Measurements from ENCODE around the gene GOT2.

The GOT2 gene

GRCh38 chr16:58716468-58716867 is 17.6 kb downstream of the GOT2 start:
- Histone ChIP-seq H3K4me3 (ENCODE audit: low read length) (no peak overlapping the region), H3K4me1 (ENCODE audit: control insufficient read depth, low read depth, low read length) (no peaks in the 10 kb centered on the region), H3K36me3 (ENCODE audit: control insufficient read depth, insufficient read depth, low read length) (peaks cover 16% of the 10 kb centered on the region), H2BK120ac (ENCODE audit: low read depth, low read length) (no peak overlapping the region), H3K18ac (ENCODE audit: low read length) (no peak overlapping the region), H2BK15ac (replicated peaks; ENCODE audit: low read depth) (no peak overlapping the region), H3K56ac (ENCODE audit: low read length) (no peak overlapping the region), H3K23ac (ENCODE audit: low read length) (no peak overlapping the region), H3K79me1 (ENCODE audit: low read length) (no peaks in the 10 kb centered on the region), H3K4me2 (ENCODE audit: low read length) (no peak overlapping the region), H4K5ac (ENCODE audit: low read length) (no peak overlapping the region), H2AK5ac (ENCODE audit: low read length) (no peak overlapping the region), H3K27me3 (ENCODE audit: insufficient read depth, low read length, poor library complexity) (no peaks in the 10 kb centered on the region), H3K27ac (ENCODE audit: low read depth, low read length) (no peak overlapping the region), H3K4ac (ENCODE audit: low read depth, low read length) (no peak overlapping the region), H4K8ac (ENCODE audit: low read depth, low read length) (no peak overlapping the region), H3K9ac (ENCODE audit: low read length) (no peak overlapping the region), H3K79me2 (ENCODE audit: control insufficient read depth, insufficient read depth, low read length) (no peaks in the 10 kb centered on the region), H2BK5ac (ENCODE audit: low read length) (no peak overlapping the region)
- no peak for DNase-seq
- WGBS (ENCODE audit: extremely low coverage, insufficient coverage, low lambda C conversion rate): no CpG with 5 or more reads among the region's 8 CpGs

- no peak overlapping the region for H3K4ac ChIP-seq (ENCODE audit: low read depth, low read length)
- no peaks in the 10 kb centered on the region for H3K79me1 ChIP-seq (ENCODE audit: low read length)
- H3K9ac ChIP-seq (ENCODE audit: low read length): no peak overlapping the region
- no peak overlapping the region for H3K4me3 ChIP-seq (ENCODE audit: low read length)
- no peak overlapping the region for H2AK5ac ChIP-seq (ENCODE audit: low read length)
- no peaks in the 10 kb centered on the region for H3K79me2 ChIP-seq (ENCODE audit: control insufficient read depth, insufficient read depth, low read length)
- no peak overlapping the region for H4K8ac ChIP-seq (ENCODE audit: low read depth, low read length)
- H3K27ac ChIP-seq (ENCODE audit: low read depth, low read length): no peak overlapping the region
- DNase-seq: no peak
- no peaks in the 10 kb centered on the region for H3K27me3 ChIP-seq (ENCODE audit: insufficient read depth, low read length, poor library complexity)
- H2BK120ac ChIP-seq (ENCODE audit: low read depth, low read length): no peak overlapping the region
- peaks cover 19% of the 10 kb centered on the region for H3K36me3 ChIP-seq (ENCODE audit: control insufficient read depth, insufficient read depth, low read length)
- H3K4me2 ChIP-seq (ENCODE audit: low read length): no peak overlapping the region
- no CpG with 5 or more reads among the region's 1 CpG for WGBS (ENCODE audit: extremely low coverage, insufficient coverage, low lambda C conversion rate)
- H3K4me1 ChIP-seq (ENCODE audit: control insufficient read depth, low read depth, low read length): no peaks in the 10 kb centered on the region
- H3K56ac ChIP-seq (ENCODE audit: low read length): no peak overlapping the region
- H2BK5ac ChIP-seq (ENCODE audit: low read length): no peak overlapping the region
- H3K18ac ChIP-seq (ENCODE audit: low read length): no peak overlapping the region
- H4K5ac ChIP-seq (ENCODE audit: low read length): no peak overlapping the region
- H3K23ac ChIP-seq (ENCODE audit: low read length): no peak overlapping the region
- H2BK15ac ChIP-seq (replicated peaks; ENCODE audit: low read depth): no peak overlapping the region
Observed at GRCh38 chr16:58713742-58714141, 20.4 kb downstream of the GOT2 start.

GRCh38 chr16:58709333-58709732 is 24.8 kb downstream of the GOT2 start:
- Histone ChIP-seq H3K4ac (ENCODE audit: low read depth, low read length) (no peak overlapping the region), H3K27me3 (ENCODE audit: insufficient read depth, low read length, poor library complexity) (no peaks in the 10 kb centered on the region), H3K4me3 (ENCODE audit: low read length) (no peak overlapping the region), H3K4me1 (ENCODE audit: control insufficient read depth, low read depth, low read length) (no peaks in the 10 kb centered on the region), H4K8ac (ENCODE audit: low read depth, low read length) (no peak overlapping the region), H3K9ac (ENCODE audit: low read length) (no peak overlapping the region), H3K36me3 (ENCODE audit: control insufficient read depth, insufficient read depth, low read length) (peaks cover 14% of the 10 kb centered on the region), H3K18ac (ENCODE audit: low read length) (no peak overlapping the region), H3K56ac (ENCODE audit: low read length) (no peak overlapping the region), H3K23ac (ENCODE audit: low read length) (no peak overlapping the region), H3K79me2 (ENCODE audit: control insufficient read depth, insufficient read depth, low read length) (no peaks in the 10 kb centered on the region), H4K5ac (ENCODE audit: low read length) (no peak overlapping the region), H2BK120ac (ENCODE audit: low read depth, low read length) (no peak overlapping the region), H3K79me1 (ENCODE audit: low read length) (no peaks in the 10 kb centered on the region), H2BK15ac (replicated peaks; ENCODE audit: low read depth) (no peak overlapping the region), H2AK5ac (ENCODE audit: low read length) (no peak overlapping the region), H3K27ac (ENCODE audit: low read depth, low read length) (no peak overlapping the region), H2BK5ac (ENCODE audit: low read length) (no peak overlapping the region), H3K4me2 (ENCODE audit: low read length) (no peak overlapping the region)
- no CpG with 5 or more reads among the region's 7 CpGs for WGBS (ENCODE audit: extremely low coverage, insufficient coverage, low lambda C conversion rate)
- no peak for DNase-seq

- Histone ChIP-seq H3K4me1 (ENCODE audit: control insufficient read depth, low read depth, low read length) (no peaks in the 10 kb centered on the region), H3K27me3 (ENCODE audit: insufficient read depth, low read length, poor library complexity) (no peaks in the 10 kb centered on the region), H3K9ac (ENCODE audit: low read length) (no peak overlapping the region), H3K4me3 (ENCODE audit: low read length) (no peak overlapping the region), H3K79me2 (ENCODE audit: control insufficient read depth, insufficient read depth, low read length) (no peaks in the 10 kb centered on the region), H3K4me2 (ENCODE audit: low read length) (no peak overlapping the region), H3K23ac (ENCODE audit: low read length) (no peak overlapping the region), H4K5ac (ENCODE audit: low read length) (no peak overlapping the region), H2AK5ac (ENCODE audit: low read length) (no peak overlapping the region), H2BK5ac (ENCODE audit: low read length) (no peak overlapping the region), H3K4ac (ENCODE audit: low read depth, low read length) (no peak overlapping the region), H3K18ac (ENCODE audit: low read length) (no peak overlapping the region), H2BK15ac (replicated peaks; ENCODE audit: low read depth) (no peak overlapping the region), H2BK120ac (ENCODE audit: low read depth, low read length) (no peak overlapping the region), H3K36me3 (ENCODE audit: control insufficient read depth, insufficient read depth, low read length) (no peaks in the 10 kb centered on the region), H3K79me1 (ENCODE audit: low read length) (no peaks in the 10 kb centered on the region), H4K8ac (ENCODE audit: low read depth, low read length) (no peak overlapping the region), H3K56ac (ENCODE audit: low read length) (no peak overlapping the region), H3K27ac (ENCODE audit: low read depth, low read length) (no peak overlapping the region)
- DNase-seq: no peak
- no CpG with 5 or more reads among the region's 4 CpGs for WGBS (ENCODE audit: extremely low coverage, insufficient coverage, low lambda C conversion rate)
Observed at GRCh38 chr16:58699151-58699550, 35.0 kb downstream of the GOT2 start.

- Histone ChIP-seq H3K18ac (ENCODE audit: low read length) (no peak overlapping the region), H3K79me1 (ENCODE audit: low read length) (no peaks in the 10 kb centered on the region), H3K4me3 (ENCODE audit: low read length) (no peak overlapping the region), H3K4me2 (ENCODE audit: low read length) (no peak overlapping the region), H3K27ac (ENCODE audit: low read depth, low read length) (no peak overlapping the region), H3K9ac (ENCODE audit: low read length) (no peak overlapping the region), H2BK15ac (replicated peaks; ENCODE audit: low read depth) (no peak overlapping the region), H3K56ac (ENCODE audit: low read length) (no peak overlapping the region), H3K23ac (ENCODE audit: low read length) (no peak overlapping the region), H3K4ac (ENCODE audit: low read depth, low read length) (no peak overlapping the region), H3K36me3 (ENCODE audit: control insufficient read depth, insufficient read depth, low read length) (no peaks in the 10 kb centered on the region), H3K79me2 (ENCODE audit: control insufficient read depth, insufficient read depth, low read length) (no peaks in the 10 kb centered on the region), H2BK120ac (ENCODE audit: low read depth, low read length) (no peak overlapping the region), H3K4me1 (ENCODE audit: control insufficient read depth, low read depth, low read length) (no peaks in the 10 kb centered on the region), H4K5ac (ENCODE audit: low read length) (no peak overlapping the region), H4K8ac (ENCODE audit: low read depth, low read length) (no peak overlapping the region), H2BK5ac (ENCODE audit: low read length) (no peak overlapping the region), H3K27me3 (ENCODE audit: insufficient read depth, low read length, poor library complexity) (no peaks in the 10 kb centered on the region), H2AK5ac (ENCODE audit: low read length) (no peak overlapping the region)
- no peak for DNase-seq
- no CpG with 5 or more reads among the region's 1 CpG for WGBS (ENCODE audit: extremely low coverage, insufficient coverage, low lambda C conversion rate)
Observed at GRCh38 chr16:58695368-58695767, 38.7 kb downstream of the GOT2 start.

GRCh38 chr16:58692450-58692849 is 41.7 kb downstream of the GOT2 start:
- no peak for DNase-seq
- Histone ChIP-seq H3K56ac (ENCODE audit: low read length) (no peak overlapping the region), H3K4me3 (ENCODE audit: low read length) (no peak overlapping the region), H3K4me1 (ENCODE audit: control insufficient read depth, low read depth, low read length) (no peaks in the 10 kb centered on the region), H2AK5ac (ENCODE audit: low read length) (no peak overlapping the region), H3K27ac (ENCODE audit: low read depth, low read length) (no peak overlapping the region), H3K18ac (ENCODE audit: low read length) (no peak overlapping the region), H4K5ac (ENCODE audit: low read length) (no peak overlapping the region), H4K8ac (ENCODE audit: low read depth, low read length) (no peak overlapping the region), H2BK15ac (replicated peaks; ENCODE audit: low read depth) (no peak overlapping the region), H3K23ac (ENCODE audit: low read length) (no peak overlapping the region), H3K79me2 (ENCODE audit: control insufficient read depth, insufficient read depth, low read length) (no peaks in the 10 kb centered on the region), H3K79me1 (ENCODE audit: low read length) (no peaks in the 10 kb centered on the region), H3K4me2 (ENCODE audit: low read length) (no peak overlapping the region), H2BK120ac (ENCODE audit: low read depth, low read length) (no peak overlapping the region), H3K27me3 (ENCODE audit: insufficient read depth, low read length, poor library complexity) (no peaks in the 10 kb centered on the region), H3K9ac (ENCODE audit: low read length) (no peak overlapping the region), H3K36me3 (ENCODE audit: control insufficient read depth, insufficient read depth, low read length) (no peaks in the 10 kb centered on the region), H2BK5ac (ENCODE audit: low read length) (no peak overlapping the region), H3K4ac (ENCODE audit: low read depth, low read length) (no peak overlapping the region)
- no CpG with 5 or more reads among the region's 1 CpG for WGBS (ENCODE audit: extremely low coverage, insufficient coverage, low lambda C conversion rate)
